Neural progenitor cell (in vitro differentiated cells): Measurements from ENCODE around the gene TRIM38. TPM values are rescaled to one million over a fixed set of nuclear protein-coding genes. Genes with fewer than 3 reads are reported as not detected.

Experiments used
- DNase-seq: peaks from one replicate; pipeline ENCODE4 v3.0.0-alpha.2; 2016; ENCODE audit warnings: low spot score
- H2AFZ ChIP-seq: fragments of 200-600 bp; sonication (generic); replicated peaks from 2 replicates; pipeline ENCODE4 v1.6.1; 2016; ENCODE audit warnings: antibody characterized with exemption
- H3F3A ChIP-seq: fragments of 200-600 bp; sonication (generic); 2 replicates; pipeline ENCODE4 v1.6.1; 2016; ENCODE audit warnings: antibody characterized with exemption, low read depth
- H3K27ac ChIP-seq: fragments of 200-600 bp; sonication (generic); 2 replicates; pipeline ENCODE4 v1.5.1; 2016; ENCODE audit warnings: mild to moderate bottlenecking
- H3K27me3 ChIP-seq: fragments of 200-600 bp; sonication (generic); 2 replicates; pipeline ENCODE4 v1.6.1; 2016; ENCODE audit warnings: mild to moderate bottlenecking, moderate library complexity
- H3K36me3 ChIP-seq: fragments of 200-600 bp; sonication (generic); 2 replicates; pipeline ENCODE4 v1.5.1; 2016
- H3K4me1 ChIP-seq: fragments of 200-600 bp; sonication (generic); 2 replicates; pipeline ENCODE4 v1.6.1; 2016; ENCODE audit warnings: mixed run types
- H3K4me2 ChIP-seq: fragments of 200-600 bp; sonication (generic); 2 replicates; pipeline ENCODE4 v1.6.1; 2016
- H3K4me3 ChIP-seq: fragments of 200-600 bp; sonication (generic); 2 replicates; pipeline ENCODE4 v1.5.1; 2016
- H3K79me2 ChIP-seq: fragments of 200-600 bp; sonication (generic); 2 replicates; pipeline ENCODE4 v1.6.1; 2016; ENCODE audit warnings: low read depth
- H3K9ac ChIP-seq: fragments of 200-600 bp; sonication (generic); 2 replicates; pipeline ENCODE4 v1.6.1; 2016
- H3K9me3 ChIP-seq: fragments of 200-600 bp; sonication (generic); 2 replicates; pipeline ENCODE4 v1.5.1; 2016; ENCODE audit warnings: low read depth
- H4K20me1 ChIP-seq: fragments of 200-600 bp; sonication (generic); 2 replicates; pipeline ENCODE4 v1.6.1; 2016; ENCODE audit warnings: low read depth
- H3K27ac Mint-ChIP-seq: 3 replicates; pipeline ENCODE4 v1.8.0; 2021; ENCODE audit warnings: mixed read lengths
- H3K27me3 Mint-ChIP-seq: 2 replicates; pipeline ENCODE4 v1.8.0; 2022; ENCODE audit warnings: low read depth, mild to moderate bottlenecking, inconsistent platforms, moderate library complexity, mixed read lengths; ENCODE audit not compliant: insufficient read depth
- H3K36me3 Mint-ChIP-seq: 3 replicates; pipeline ENCODE4 v1.8.0; 2021; ENCODE audit warnings: mixed read lengths
- H3K4me1 Mint-ChIP-seq: 3 replicates; pipeline ENCODE4 v1.8.0; 2021; ENCODE audit warnings: mixed read lengths
- H3K4me3 Mint-ChIP-seq: 3 replicates; pipeline ENCODE4 v1.8.0; 2021; ENCODE audit warnings: mild to moderate bottlenecking, moderate library complexity, mixed read lengths
- H3K9me3 Mint-ChIP-seq: 3 replicates; pipeline ENCODE4 v1.8.0; 2020; ENCODE audit warnings: mixed read lengths
- EZH2 ChIP-seq: fragments of 200-600 bp; sonication (generic); IDR thresholded peaks from 2 replicates; pipeline ENCODE4 v1.6.1; 2017; ENCODE audit warnings: antibody characterized with exemption, mild to moderate bottlenecking, moderate library complexity
- EZH2phosphoT487 ChIP-seq: fragments of 200-600 bp; sonication (generic); IDR thresholded peaks from 2 replicates; pipeline ENCODE4 v1.6.1; 2017; ENCODE audit warnings: antibody characterized with exemption
- total RNA-seq: library from RNA; depleted of rRNA; stranded (reverse); fragments of >200 nt; gene quantifications from 2 replicates; pipeline ENCODE4 v1.2.3, GENCODE V29; 2015; ENCODE audit warnings: low replicate concordance

Gene TRIM38
- total RNA-seq, 1 donor from 2014 or later, result 0.30 TPM

DNA sequence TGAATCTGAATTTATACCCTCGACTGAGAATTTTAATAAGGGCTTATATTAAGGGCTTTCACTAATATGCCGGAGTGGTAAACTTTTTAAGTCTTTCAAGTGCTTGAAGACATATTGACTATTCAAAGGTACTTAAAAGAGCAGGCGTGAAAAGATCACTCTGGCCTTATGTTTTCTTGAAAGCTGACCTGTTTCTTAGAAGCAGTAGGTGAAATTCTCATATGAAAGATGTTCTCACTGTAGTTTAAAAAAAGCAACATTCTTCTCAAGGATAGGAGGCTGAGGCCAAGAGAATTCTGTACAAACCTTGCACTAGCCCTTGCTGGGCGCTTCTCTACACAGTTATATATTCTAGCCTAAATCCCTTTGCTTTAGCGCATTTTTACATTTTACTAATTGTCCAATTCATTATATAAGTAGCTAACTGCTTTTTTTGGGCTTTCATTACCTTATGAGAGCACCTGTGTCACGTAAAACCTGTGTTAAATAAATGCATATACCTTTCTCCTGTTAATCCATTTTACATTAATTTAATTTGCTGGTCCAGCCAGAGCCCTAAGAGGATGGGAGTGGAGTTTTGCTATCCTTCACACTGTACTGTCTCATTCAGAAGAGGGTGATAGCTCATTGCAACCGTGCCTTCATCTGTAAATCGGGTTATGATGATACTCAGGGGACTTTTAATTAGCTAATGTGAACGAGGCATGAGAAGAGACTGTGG, 65.0 kb downstream of the TRIM38 start:
- H3K4me1 Mint-ChIP-seq, result peaks cover 72% of the 10 kb centered on the region

DNA sequence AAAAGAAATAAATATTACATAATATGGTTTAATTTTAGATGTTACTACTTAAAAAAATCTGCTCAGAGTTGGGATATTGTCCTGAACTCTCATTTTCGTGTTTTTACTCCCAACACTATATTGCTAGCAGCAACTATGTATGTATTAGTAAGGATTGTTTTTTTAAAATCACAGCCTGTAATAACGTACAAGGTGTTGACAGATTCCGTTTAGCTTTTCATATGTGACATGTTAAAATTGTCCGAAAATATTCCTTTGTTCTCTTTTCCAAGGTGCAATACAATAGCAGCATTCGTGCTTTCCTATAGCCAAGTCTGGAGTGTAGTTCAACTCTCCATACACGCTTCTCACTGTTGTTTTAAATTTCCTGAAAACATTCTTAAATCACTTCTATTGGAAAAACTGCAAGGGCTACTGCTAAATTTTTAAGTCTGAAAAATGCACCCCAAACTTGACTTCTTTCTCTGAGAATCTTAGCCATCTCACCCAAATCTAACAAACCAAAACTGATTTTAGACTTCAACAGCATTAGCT, 65.7 kb downstream of the TRIM38 start:
- H3K4me3 ChIP-seq, result no peak overlapping the region
- H4K20me1 ChIP-seq, result peaks cover 7% of the 10 kb centered on the region
- H3K9me3 ChIP-seq, result no peaks in the 10 kb centered on the region
- peaks cover 85% of the 10 kb centered on the region for H3F3A ChIP-seq
- peak overlapping the region; percentile 92 for H3K27ac ChIP-seq
- H3K36me3 Mint-ChIP-seq, result peaks cover 2% of the 10 kb centered on the region
- H2AFZ ChIP-seq, result no peak overlapping the region
- H3K9ac ChIP-seq, result no peak overlapping the region
- peak overlapping the region; percentile 82 for H3K4me3 Mint-ChIP-seq
- no peak for DNase-seq
- peak overlapping the region; percentile 99 for H3K27ac Mint-ChIP-seq
- peaks cover 10% of the 10 kb centered on the region for H3K27me3 Mint-ChIP-seq
- peaks cover 66% of the 10 kb centered on the region for H3K4me1 Mint-ChIP-seq
- TF ChIP-seq EZH2 (peak; percentile 2), EZH2phosphoT487 (no peak)
- no peaks in the 10 kb centered on the region for H3K9me3 Mint-ChIP-seq
- H3K4me2 ChIP-seq, result peak overlapping the region; percentile 84
- peaks cover 5% of the 10 kb centered on the region for H3K79me2 ChIP-seq
- no peaks in the 10 kb centered on the region for H3K36me3 ChIP-seq
- peaks cover 51% of the 10 kb centered on the region for H3K4me1 ChIP-seq
- no peaks in the 10 kb centered on the region for H3K27me3 ChIP-seq

More for the DNA sequence above, 65.0 kb downstream of the TRIM38 start:
- Histone ChIP-seq H3K4me3 (peak overlapping the region; percentile 64), H4K20me1 (peaks cover 7% of the 10 kb centered on the region), H3K79me2 (peaks cover 5% of the 10 kb centered on the region), H3K9me3 (no peaks in the 10 kb centered on the region), H3K36me3 (no peaks in the 10 kb centered on the region), H2AFZ (no peak overlapping the region), H3K9ac (no peak overlapping the region), H3K4me2 (peak overlapping the region; percentile 84), H3K27me3 (no peaks in the 10 kb centered on the region), H3K27ac (peak overlapping the region; percentile 92), H3K4me1 (peaks cover 51% of the 10 kb centered on the region), H3F3A (peaks cover 78% of the 10 kb centered on the region)
- peaks cover 10% of the 10 kb centered on the region for H3K27me3 Mint-ChIP-seq
- peaks cover 2% of the 10 kb centered on the region for H3K36me3 Mint-ChIP-seq
- DNase-seq, result no peak
- H3K27ac Mint-ChIP-seq, result peak overlapping the region; percentile 99
- no peaks in the 10 kb centered on the region for H3K9me3 Mint-ChIP-seq
- H3K4me3 Mint-ChIP-seq, result peak overlapping the region; percentile 97
- TF ChIP-seq EZH2phosphoT487 (no peak), EZH2 (peak; percentile 7)

- Histone ChIP-seq H3K9ac (no peak overlapping the region), H2AFZ (no peak overlapping the region)
- H3K4me1 Mint-ChIP-seq, result peaks cover 65% of the 10 kb centered on the region
Measured at GRCh38 chr6:26028746-26029569, 66.4 kb downstream of the TRIM38 start.

DNA sequence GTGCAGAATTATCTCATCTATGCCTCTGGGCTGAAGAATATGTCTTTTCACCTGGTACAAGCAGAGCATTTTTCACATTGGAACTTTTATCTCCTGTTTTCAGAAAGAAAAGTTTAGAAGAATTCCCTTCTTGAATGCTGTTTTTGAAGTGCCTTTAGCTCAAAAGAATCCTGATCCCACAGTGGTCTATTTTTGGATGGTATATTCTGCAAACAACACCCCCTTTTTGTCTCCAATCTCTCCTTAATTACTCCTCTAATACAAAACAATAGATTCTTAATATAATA, 66.9 kb downstream of the TRIM38 start:
- no peaks in the 10 kb centered on the region for H3K27me3 ChIP-seq
- no peak overlapping the region for H3K9ac ChIP-seq
- Mint-ChIP-seq H3K27ac (peak overlapping the region; percentile 99), H3K4me1 (peaks cover 65% of the 10 kb centered on the region), H3K4me3 (no peak overlapping the region), H3K9me3 (no peaks in the 10 kb centered on the region), H3K36me3 (peaks cover 2% of the 10 kb centered on the region), H3K27me3 (peaks cover 10% of the 10 kb centered on the region)
- H3K27ac ChIP-seq, result peak overlapping the region; percentile 92
- no peak for DNase-seq
- H3F3A ChIP-seq, result peaks cover 92% of the 10 kb centered on the region
- H3K4me2 ChIP-seq, result peak overlapping the region; percentile 84
- peaks cover 7% of the 10 kb centered on the region for H4K20me1 ChIP-seq
- no peaks in the 10 kb centered on the region for H3K9me3 ChIP-seq
- no peak overlapping the region for H3K4me3 ChIP-seq
- no peak overlapping the region for H2AFZ ChIP-seq
- H3K4me1 ChIP-seq, result peaks cover 51% of the 10 kb centered on the region
- TF ChIP-seq EZH2phosphoT487 (no peak), EZH2 (no peak)
- peaks cover 5% of the 10 kb centered on the region for H3K79me2 ChIP-seq
- H3K36me3 ChIP-seq, result no peaks in the 10 kb centered on the region

More at GRCh38 chr6:26028746-26029569, 66.4 kb downstream of the TRIM38 start:
- Mint-ChIP-seq H3K36me3 (peaks cover 2% of the 10 kb centered on the region), H3K9me3 (no peaks in the 10 kb centered on the region), H3K27me3 (peaks cover 10% of the 10 kb centered on the region), H3K27ac (peak overlapping the region; percentile 99), H3K4me3 (peak overlapping the region; percentile 71)
- Histone ChIP-seq H3K4me3 (no peak overlapping the region), H3K9me3 (no peaks in the 10 kb centered on the region), H3K4me2 (peak overlapping the region; percentile 84), H3F3A (peaks cover 91% of the 10 kb centered on the region), H3K27ac (peak overlapping the region; percentile 92), H3K79me2 (peaks cover 5% of the 10 kb centered on the region), H3K27me3 (no peaks in the 10 kb centered on the region), H3K4me1 (peaks cover 51% of the 10 kb centered on the region), H3K36me3 (no peaks in the 10 kb centered on the region), H4K20me1 (peaks cover 7% of the 10 kb centered on the region)
- DNase-seq, result peak; percentile 47
- TF ChIP-seq EZH2 (peak; percentile 16), EZH2phosphoT487 (no peak)
